SK-N-SH (cell line): Measurements from ENCODE around the gene DUSP28. TPM values are rescaled to one million over a fixed set of nuclear protein-coding genes. Genes with fewer than 3 reads are reported as not detected.
A peak's percentile ranks its signal among the peaks of the same experiment; 100 is the strongest.

Experiments
- CTCF ChIA-PET: fragments of 300-600, 350-600 bp; formaldehyde crosslinking; extraction: SDS; loops from one replicate; lab custom pipeline; 2021; lab: Yijun Ruan, JAX
- POLR2A ChIA-PET: fragments of 350-600 bp; sonication (Branson Sonifier 250); formaldehyde crosslinking; extraction: SDS; loops from one replicate; lab custom pipeline; 2020; ENCODE audit warnings: antibody characterized with exemption, inconsistent platforms; lab: Yijun Ruan, JAX
- DNase-seq: peaks from one replicate; pipeline ENCODE4 v3.0.0; 2012
- H2AFZ ChIP-seq: fragments of 200-600 bp; sonication (generic); 2 replicates; pipeline ENCODE4 v1.8.1; 2016; ENCODE audit warnings: antibody characterized with exemption, mild to moderate bottlenecking, low read depth
- H3F3A ChIP-seq: fragments of 200-600 bp; sonication (generic); replicated peaks from 2 replicates; pipeline ENCODE3; 2016; ENCODE audit warnings: antibody characterized with exemption, mild to moderate bottlenecking; ENCODE audit not compliant: insufficient read depth
- H3K27ac ChIP-seq, 2 experiments: fragments of 200-500 bp in 1 of 2; fragments of 200-600 bp in 1 of 2; sonication (Bioruptor generic) in 1 of 2; sonication (generic), shearing (Covaris generic) in 1 of 2; 2 replicates each; pipeline versions ENCODE4 v1.5.1 to v1.6.1; 2014 to 2016; ENCODE audit warnings: low read depth in 2 of 2, inconsistent platforms in 1 of 2, low read length in 1 of 2, mild to moderate bottlenecking in 1 of 2, mixed read lengths in 1 of 2
- H3K27me3 ChIP-seq: fragments of 200-600 bp; sonication (generic), shearing (Covaris generic); 2 replicates; pipeline ENCODE4 v1.6.1; 2016; ENCODE audit warnings: mixed run types; ENCODE audit not compliant: insufficient read depth
- H3K36me3 ChIP-seq, 2 experiments: fragments of 200-500 bp in 1 of 2; fragments of 200-600 bp in 1 of 2; sonication (Bioruptor generic) in 1 of 2; sonication (generic) in 1 of 2; replicated peaks in 1 of 2; 2 replicates each; pipeline versions ENCODE3 to v1.5.1; 2014 to 2016; ENCODE audit warnings: low read length in 1 of 2, mild to moderate bottlenecking in 1 of 2; ENCODE audit not compliant: insufficient read depth in 2 of 2, control insufficient read depth in 1 of 2
- H3K4me1 ChIP-seq, 2 experiments: fragments of 200-500 bp in 1 of 2; fragments of 200-600 bp in 1 of 2; sonication (Bioruptor generic) in 1 of 2; sonication (generic), shearing (Covaris generic) in 1 of 2; 2 replicates each; pipeline versions ENCODE4 v1.5.1 to v1.6.1; 2014 to 2016; ENCODE audit warnings: low read depth in 1 of 2, low read length in 1 of 2, mixed run types in 1 of 2; ENCODE audit not compliant: insufficient read depth in 2 of 2, control insufficient read depth in 1 of 2
- H3K4me2 ChIP-seq: fragments of 200-600 bp; sonication (generic), shearing (Covaris generic); 2 replicates; pipeline ENCODE4 v1.6.1; 2017; ENCODE audit warnings: mixed run types
- H3K4me3 ChIP-seq, 2 experiments: fragments of 200-500 bp in 1 of 2; fragments of 200-600 bp in 1 of 2; sonication (Bioruptor generic) in 1 of 2; sonication (generic), shearing (Covaris generic) in 1 of 2; 2 replicates each; pipeline versions ENCODE4 v1.5.1 to v1.8.1; 2014 to 2016; ENCODE audit warnings: low read depth in 2 of 2, inconsistent platforms in 1 of 2, low read length in 1 of 2, mild to moderate bottlenecking in 1 of 2, mixed read lengths in 1 of 2, moderate library complexity in 1 of 2
- H3K79me2 ChIP-seq: fragments of 200-600 bp; sonication (generic); 2 replicates; pipeline ENCODE4 v1.8.1; 2017; ENCODE audit warnings: mild to moderate bottlenecking; ENCODE audit not compliant: insufficient read depth
- H3K9ac ChIP-seq: fragments of 200-600 bp; sonication (generic); 2 replicates; pipeline ENCODE4 v1.6.1; 2017; ENCODE audit warnings: mixed run types
- H3K9me2 ChIP-seq: fragments of 200-600 bp; sonication (generic); 2 replicates; pipeline ENCODE4 v1.6.1; 2017; ENCODE audit warnings: mixed run types
- H3K9me3 ChIP-seq: fragments of 200-600 bp; sonication (generic); 2 replicates; pipeline ENCODE4 v1.6.1; 2017; ENCODE audit warnings: mixed run types, mild to moderate bottlenecking, moderate library complexity
- H4K20me1 ChIP-seq: fragments of 200-600 bp; sonication (generic); 2 replicates; pipeline ENCODE4 v1.6.1; 2017; ENCODE audit warnings: mild to moderate bottlenecking, mixed run types; ENCODE audit not compliant: insufficient read depth
- CHD2 ChIP-seq: fragments of 150-350 bp; IDR thresholded peaks from 2 replicates; pipeline ENCODE4 v1.6.1; 2018; ENCODE audit warnings: low read length; ENCODE audit not compliant: partially characterized antibody
- ELF1 ChIP-seq: IDR thresholded peaks from 2 replicates; pipeline ENCODE4 v1.4.0; 2012
- EP300 ChIP-seq, 2 experiments: IDR thresholded peaks; 2 replicates each; pipeline versions ENCODE4 v1.4.0 to v1.6.1; 2012; ENCODE audit warnings: borderline replicate concordance in 1 of 2, low read depth in 1 of 2, low read length in 1 of 2
- EZH2phosphoT487 ChIP-seq: fragments of 200-600 bp; sonication (generic); IDR thresholded peaks from 2 replicates; pipeline ENCODE4 v1.6.1; 2017; ENCODE audit warnings: low read depth, mixed run types, mild to moderate bottlenecking, antibody characterized with exemption, moderate library complexity, borderline replicate concordance
- FOSL2 ChIP-seq: IDR thresholded peaks from 2 replicates; pipeline ENCODE4 v1.4.0; 2012; ENCODE audit warnings: low read depth, mild to moderate bottlenecking, moderate library complexity, borderline replicate concordance
- FOXJ3 ChIP-seq: sonication (generic); formaldehyde crosslinking; IDR thresholded peaks from 2 replicates; pipeline ENCODE4 v1.5.1; 2020; ENCODE audit warnings: mild to moderate bottlenecking, missing genetic modification reagents
- FOXM1 ChIP-seq: IDR thresholded peaks from 2 replicates; pipeline ENCODE4 v1.4.0; 2012; ENCODE audit warnings: low read depth, mild to moderate bottlenecking
- GABPA ChIP-seq: IDR thresholded peaks from 2 replicates; pipeline ENCODE4 v1.4.0; 2012; ENCODE audit warnings: low read depth, mild to moderate bottlenecking
- GATA2 ChIP-seq: sonication (generic); formaldehyde crosslinking; IDR thresholded peaks from 2 replicates; pipeline ENCODE4 v1.5.0; 2020; ENCODE audit warnings: mild to moderate bottlenecking, missing genetic modification reagents
- IRF3 ChIP-seq: fragments of 150-350 bp; IDR thresholded peaks from 2 replicates; pipeline ENCODE4 v1.6.1; 2016; ENCODE audit warnings: mild to moderate bottlenecking, low read depth, low read length
- JUND ChIP-seq: IDR thresholded peaks from 2 replicates; pipeline ENCODE4 v1.4.0; 2012
- MAX ChIP-seq: IDR thresholded peaks from 2 replicates; pipeline ENCODE4 v1.4.0; 2012; ENCODE audit warnings: low read depth
- MXI1 ChIP-seq: IDR thresholded peaks from 2 replicates; pipeline ENCODE4 v1.6.1; 2012; ENCODE audit warnings: mild to moderate bottlenecking, low read depth, low read length, improper control_type of control experiment
- POLR2AphosphoS5 ChIP-seq: IDR thresholded peaks from 2 replicates; pipeline ENCODE4 v1.6.1; 2012; ENCODE audit warnings: low read depth, low read length
- RAD21 ChIP-seq: IDR thresholded peaks from 2 replicates; pipeline ENCODE4 v1.6.1; 2012; ENCODE audit warnings: mild to moderate bottlenecking, low read length
- REST ChIP-seq: IDR thresholded peaks from 2 replicates; pipeline ENCODE4 v1.6.1; 2012; ENCODE audit warnings: mild to moderate bottlenecking, low read depth, low read length, moderate library complexity
- RFX5 ChIP-seq: IDR thresholded peaks from 2 replicates; pipeline ENCODE4 v1.6.1; 2012; ENCODE audit warnings: mild to moderate bottlenecking, improper control_type of control experiment, low read length
- RXRA ChIP-seq: IDR thresholded peaks from 2 replicates; pipeline ENCODE4 v1.4.0; 2012; ENCODE audit warnings: low read depth, mild to moderate bottlenecking, borderline replicate concordance
- SIN3A ChIP-seq: IDR thresholded peaks from 2 replicates; pipeline ENCODE4 v1.6.1; 2012; ENCODE audit warnings: low read depth, mild to moderate bottlenecking, low read length, moderate library complexity, borderline replicate concordance
- SMC3 ChIP-seq: IDR thresholded peaks from 2 replicates; pipeline ENCODE4 v1.6.1; 2012; ENCODE audit warnings: low read depth, low read length, improper control_type of control experiment
- TAF1 ChIP-seq: IDR thresholded peaks from 2 replicates; pipeline ENCODE4 v1.6.1; 2012; ENCODE audit warnings: low read depth, mild to moderate bottlenecking, low read length, moderate library complexity, borderline replicate concordance
- TCF12 ChIP-seq: IDR thresholded peaks from 2 replicates; pipeline ENCODE4 v1.4.0; 2012
- TEAD4 ChIP-seq: IDR thresholded peaks from 2 replicates; pipeline ENCODE4 v1.4.0; 2012; ENCODE audit warnings: mild to moderate bottlenecking, borderline replicate concordance; ENCODE audit not compliant: insufficient read depth
- YY1 ChIP-seq: IDR thresholded peaks from 2 replicates; pipeline ENCODE4 v1.4.0; 2012; ENCODE audit warnings: low read depth, mild to moderate bottlenecking
- ZBTB33 ChIP-seq: IDR thresholded peaks from 2 replicates; pipeline ENCODE4 v1.4.0; 2012; ENCODE audit warnings: low read depth, borderline replicate concordance
- WGBS: methylation state at CpG from one replicate; pipeline ENCODE4 v1.1.6; 2017; ENCODE audit warnings: low lambda C conversion rate; 5-methylcytosine and 5-hydroxymethylcytosine counted together
- polyA plus RNA-seq, 3 experiments: library from polyadenylated mRNA; depleted of rRNA; stranded (reverse); fragments of >200 nt; gene quantifications; 2 replicates each; pipeline ENCODE4 v1.2.3, GENCODE V29; 2012

The DUSP28 gene
- polyA plus RNA-seq, 1 of the 3 experiments (the other 2 are of a cell fraction): 4.1 TPM

- peak; percentile 99 for DNase-seq
- H3K9me2 ChIP-seq: no peaks in the 10 kb centered on the region
- no peaks in the 10 kb centered on the region for H3K27me3 ChIP-seq
- H3K9ac ChIP-seq: peak within 1 kb of the TSS; percentile 93
- ChIA-PET CTCF (interaction anchor here (0.6 to 5.7 kb wide), 9 partner anchors 12 to 259 kb away, joined by 3 to 31 read pairs (median 3); partner anchors contain the start of gene RNPEPL1), POLR2A (interaction anchor here (0.6 to 3.2 kb wide), 7 partner anchors 12 to 254 kb away, joined by 3 to 25 read pairs (median 5); partner anchors contain the start of genes DUSP28 and RNPEPL1)
- no peaks in the 10 kb centered on the region for H3F3A ChIP-seq
- H3K4me3 ChIP-seq: peak within 1 kb of the TSS; percentile 96 to 100
- H3K4me1 ChIP-seq: peaks cover 17 to 28% of the 10 kb centered on the region in 2 experiments; a peak in 3 of 4 replicates
- peak within 1 kb of the TSS; percentile 63; the same call in 1 of the 2 replicates for H2AFZ ChIP-seq
- H3K4me2 ChIP-seq: peak within 1 kb of the TSS; percentile 95
- peaks cover 24% of the 10 kb centered on the region for H4K20me1 ChIP-seq
- H3K27ac ChIP-seq: peak within 1 kb of the TSS; percentile 82 to 94
- peaks cover 6 to 26% of the 10 kb centered on the region in 2 experiments for H3K36me3 ChIP-seq
- H3K79me2 ChIP-seq: peaks cover 88% of the 10 kb centered on the region
- WGBS: 1% methylated on average over 35 of the region's 88 CpGs
- no peaks in the 10 kb centered on the region for H3K9me3 ChIP-seq
- no peak for TF ChIP-seq TEAD4
- peak; percentile 67 for TF ChIP-seq YY1
- no peak for TF ChIP-seq SIN3A
- TF ChIP-seq FOSL2: no peak
- peak; percentile 42 for TF ChIP-seq CHD2
- TF ChIP-seq EZH2phosphoT487: no peak
- no peak for TF ChIP-seq GATA2 (CRISPR knock-in tag)
- no peak for TF ChIP-seq RAD21
- TF ChIP-seq MXI1: peak; percentile 78
- TF ChIP-seq TCF12: no peak
- TF ChIP-seq ZBTB33: no peak
- TF ChIP-seq RXRA: no peak
- TF ChIP-seq POLR2AphosphoS5: peak; percentile 78
- TF ChIP-seq TAF1: peak; percentile 41
- TF ChIP-seq FOXM1: 0 out of 2 replicates have a peak, but pooled peaks have one; percentile 22
- TF ChIP-seq JUND: no peak
- peak; percentile 91 for TF ChIP-seq GABPA
- TF ChIP-seq SMC3: no peak
- no peak for TF ChIP-seq EP300 (IDR thresholded peaks at IDR 0.05; ENCODE audit: borderline replicate concordance in 1 of 2, low read depth in 1 of 2, low read length in 1 of 2)
- TF ChIP-seq REST: no peak
- TF ChIP-seq MAX: peak; percentile 74
- TF ChIP-seq RFX5: no peak
- TF ChIP-seq FOXJ3: 0 out of 2 replicates have a peak, but pooled peaks have one; percentile 37
- no peak; the same call in 1 of the 2 replicates for TF ChIP-seq IRF3
- TF ChIP-seq ELF1: peak; percentile 88
Observed at GRCh38 chr2:240586198-240586918, 26.2 kb downstream of the DUSP28 start, which contains the start of gene CAPN10. Gene CAPN10 (plus strand): TSS chr2:240586734. CDS start chr2:240586912, 178 bp downstream.
